CD4-positive, alpha-beta T cell treated with Interleukin-6 at 100 ng/mL for 8 hours (primary cell): ENCODE data around the gene E4F1.

Source experiments
- DNase-seq: peaks from one replicate; pipeline ENCODE4 v3.0.0-alpha.2; 2020; ENCODE audit warnings: mixed read lengths, low spot score

E4F1 gene

DNA sequence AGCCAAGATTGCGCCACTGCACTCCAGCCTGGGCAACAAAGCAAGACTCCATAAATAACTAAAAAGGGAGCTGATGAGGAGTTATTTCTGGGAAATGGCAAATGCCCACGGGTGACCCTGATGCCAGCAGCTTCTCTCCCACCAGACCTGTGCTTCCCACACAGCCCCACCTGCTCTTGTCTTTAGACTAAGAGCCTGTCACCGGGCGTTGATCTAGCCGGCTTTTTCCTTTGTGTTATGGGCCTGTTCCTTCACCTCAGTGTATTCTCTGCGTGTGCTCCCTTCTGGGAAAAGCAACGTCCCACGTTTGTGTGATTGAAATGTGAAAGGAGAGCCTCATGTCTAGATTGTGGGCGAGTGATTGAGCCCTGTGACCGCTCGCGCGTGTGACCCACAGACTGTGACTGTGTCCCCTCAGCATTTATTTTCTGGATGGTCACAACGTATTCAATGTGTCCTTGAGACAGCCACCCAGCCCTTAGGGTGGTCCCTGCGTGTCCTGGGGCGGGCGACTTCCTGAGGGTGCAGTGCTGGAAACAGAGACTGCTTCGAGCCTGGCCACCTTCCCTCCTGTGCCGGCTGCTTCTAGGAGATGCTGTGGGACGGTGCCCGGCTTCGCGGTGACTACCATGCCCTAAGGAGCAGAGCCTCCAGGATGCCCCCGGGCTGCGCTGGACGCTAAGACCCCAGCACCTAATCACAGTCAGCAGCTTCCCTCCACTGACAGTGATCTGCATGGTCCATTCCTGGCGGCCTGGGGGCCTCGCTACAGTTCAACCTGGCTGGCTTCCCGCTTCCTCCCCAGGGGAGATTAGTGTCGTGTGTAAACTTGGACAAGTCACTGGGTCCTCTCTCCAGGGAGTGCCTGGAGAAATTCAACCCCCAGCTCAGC, 52.3 kb downstream of the E4F1 start:
- DNase-seq, result no peak

DNA sequence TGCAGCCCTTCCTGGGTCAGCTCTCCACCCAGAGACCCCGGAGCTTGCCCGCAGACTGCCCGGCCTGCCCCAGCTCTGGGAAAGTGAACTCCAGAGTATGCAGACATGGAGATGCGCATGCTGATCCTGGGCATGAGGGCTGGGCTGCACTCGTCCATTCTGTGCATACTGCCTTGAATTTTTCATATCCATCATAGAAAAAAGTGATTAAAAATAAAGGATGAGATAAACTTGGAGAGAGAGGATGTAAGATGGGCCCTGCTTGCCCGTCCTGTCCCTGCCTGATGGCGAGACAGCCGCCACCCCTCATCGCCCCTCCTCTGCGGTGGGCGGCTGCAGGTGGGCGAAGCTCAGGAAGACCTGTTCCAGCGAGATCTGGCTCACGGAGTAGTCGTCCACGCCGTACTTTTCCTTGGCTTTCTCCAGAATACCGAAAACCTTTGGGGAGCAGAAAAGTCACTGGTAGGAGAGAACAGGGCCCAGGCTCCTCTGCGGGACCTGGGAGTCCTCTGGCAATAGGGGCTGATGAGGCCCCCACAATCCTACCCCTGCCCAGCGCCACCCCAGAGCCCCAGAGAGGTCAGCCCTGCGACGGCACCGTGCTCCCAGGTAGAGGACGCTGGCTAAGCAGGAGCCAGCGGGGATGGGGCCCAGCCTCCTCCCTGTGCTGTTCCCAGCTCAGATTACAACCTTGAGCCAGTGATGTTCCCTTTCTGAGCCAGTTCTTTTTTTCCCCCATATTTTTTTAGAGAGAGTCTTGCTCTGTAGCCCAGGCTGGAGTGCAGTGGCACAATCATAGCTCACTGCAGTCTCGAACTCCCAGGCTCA, 53.2 kb downstream of the E4F1 start:
- DNase-seq, result no peak

DNA sequence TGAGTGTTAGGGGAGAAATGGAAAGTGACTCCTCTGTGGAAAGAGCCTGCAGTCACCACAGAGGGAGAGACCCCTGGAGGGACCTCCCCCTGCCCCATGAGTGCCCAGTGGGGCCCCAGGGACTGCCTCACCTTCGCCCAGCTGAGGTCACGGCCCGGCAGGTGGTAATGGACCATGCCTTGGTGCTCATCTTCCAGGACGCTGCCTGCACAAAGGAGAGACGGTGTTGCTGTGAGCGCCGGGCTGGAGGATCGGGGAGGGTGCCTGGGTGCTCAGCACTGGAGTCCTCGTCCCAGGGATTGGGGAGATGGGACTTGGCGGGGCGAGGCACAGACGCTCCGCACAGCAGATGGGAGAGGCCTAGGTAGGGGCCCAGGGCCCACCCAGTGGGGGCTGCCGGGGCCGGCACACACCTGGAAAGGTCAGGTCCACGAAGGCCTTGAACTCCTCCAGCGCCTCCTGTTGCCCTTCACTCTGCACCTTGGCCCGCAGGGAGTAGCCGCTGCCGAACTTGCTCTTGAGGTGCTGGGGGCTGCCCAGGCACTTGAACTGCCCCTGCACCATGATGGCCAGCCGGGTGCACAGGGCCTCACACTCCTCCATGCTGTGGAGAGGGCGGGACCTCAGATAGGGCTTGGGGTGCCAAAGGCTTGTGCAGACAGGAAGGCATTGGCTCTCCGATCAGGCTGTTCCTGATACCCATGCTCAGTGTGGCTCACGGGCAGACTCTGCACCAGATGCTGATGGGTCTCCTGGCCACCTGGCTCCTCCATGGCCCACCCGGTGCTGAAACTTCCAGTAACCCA, 54.3 kb downstream of the E4F1 start:
- DNase-seq, result no peak

DNA sequence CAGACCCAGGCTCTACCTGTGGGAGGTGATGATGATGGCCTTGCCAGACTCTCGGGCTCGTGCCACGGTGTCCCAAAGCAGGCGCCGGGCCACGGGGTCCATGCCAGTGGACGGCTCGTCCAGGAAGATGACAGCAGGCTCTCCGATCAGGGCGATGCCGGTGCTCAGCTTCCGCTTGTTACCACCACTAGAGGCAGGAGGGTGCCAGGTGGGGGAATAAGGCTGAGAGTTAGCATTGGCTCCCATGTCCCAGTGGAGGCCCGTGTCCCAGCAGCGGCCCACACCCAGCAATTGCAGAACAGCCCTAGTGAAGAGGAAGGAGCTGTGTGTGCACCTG, 54.8 kb downstream of the E4F1 start:
- no peak for DNase-seq

DNA sequence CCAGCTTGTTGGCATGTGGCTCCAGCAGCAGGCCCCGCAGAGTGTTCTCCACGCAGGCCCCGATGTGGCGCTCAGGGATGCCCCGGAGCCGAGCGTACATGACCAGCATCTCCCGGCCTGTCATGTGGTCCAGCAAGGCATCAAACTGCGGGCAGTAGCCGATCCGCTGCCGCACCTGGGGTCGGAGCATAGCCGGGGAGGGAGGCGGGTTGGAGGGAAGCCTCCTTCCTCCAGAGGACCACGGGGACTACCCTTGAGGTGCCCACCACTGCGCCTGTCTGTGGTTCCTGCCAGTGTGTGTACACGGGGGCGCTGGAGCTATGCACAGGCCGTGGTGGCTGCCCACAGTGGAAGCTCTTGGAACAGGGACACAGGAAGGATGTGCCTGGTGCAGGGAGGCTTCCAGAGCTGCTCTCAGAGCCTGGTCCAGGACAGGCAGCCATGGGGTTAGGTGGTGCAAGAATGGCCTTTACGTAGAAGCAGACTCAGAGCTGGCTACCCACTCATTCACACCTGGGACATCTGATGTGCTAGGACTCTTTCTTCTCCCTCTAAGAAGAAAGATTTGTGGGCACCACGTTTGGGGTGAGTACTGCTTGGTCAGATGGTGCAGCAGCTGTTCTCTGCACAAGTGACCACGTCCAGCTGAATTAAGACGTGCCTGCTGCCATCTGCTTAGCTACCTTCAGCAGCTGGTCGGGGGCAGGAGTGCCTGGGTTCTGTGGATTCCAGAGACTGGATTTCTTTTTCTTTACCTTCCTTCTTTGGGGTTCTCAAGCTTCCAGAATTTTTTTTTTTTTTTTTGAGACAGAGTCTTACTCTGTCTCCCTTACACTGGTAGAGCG, 55.8 kb downstream of the E4F1 start:
- no peak for DNase-seq

DNA sequence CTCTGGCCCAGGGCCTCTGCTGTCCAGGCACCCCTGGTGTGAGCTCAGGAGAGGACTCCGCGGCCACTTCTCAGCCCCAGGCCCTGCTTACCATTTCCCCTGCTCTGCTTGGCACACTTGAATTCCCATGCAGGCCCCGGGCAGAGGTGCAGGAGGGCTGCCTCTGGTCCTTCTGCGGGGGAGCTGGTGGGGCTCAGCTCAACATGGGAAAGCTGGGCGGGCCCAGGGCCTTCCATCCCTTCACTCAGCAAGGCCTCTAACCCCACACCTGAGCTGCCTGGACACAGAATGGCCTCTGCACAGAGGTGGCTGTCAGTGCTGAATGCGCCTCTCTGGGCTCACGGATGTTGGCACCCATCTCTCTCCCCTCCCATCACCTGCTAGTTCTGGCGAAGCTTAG, 57.1 kb downstream of the E4F1 start:
- DNase-seq, result no peak

DNA sequence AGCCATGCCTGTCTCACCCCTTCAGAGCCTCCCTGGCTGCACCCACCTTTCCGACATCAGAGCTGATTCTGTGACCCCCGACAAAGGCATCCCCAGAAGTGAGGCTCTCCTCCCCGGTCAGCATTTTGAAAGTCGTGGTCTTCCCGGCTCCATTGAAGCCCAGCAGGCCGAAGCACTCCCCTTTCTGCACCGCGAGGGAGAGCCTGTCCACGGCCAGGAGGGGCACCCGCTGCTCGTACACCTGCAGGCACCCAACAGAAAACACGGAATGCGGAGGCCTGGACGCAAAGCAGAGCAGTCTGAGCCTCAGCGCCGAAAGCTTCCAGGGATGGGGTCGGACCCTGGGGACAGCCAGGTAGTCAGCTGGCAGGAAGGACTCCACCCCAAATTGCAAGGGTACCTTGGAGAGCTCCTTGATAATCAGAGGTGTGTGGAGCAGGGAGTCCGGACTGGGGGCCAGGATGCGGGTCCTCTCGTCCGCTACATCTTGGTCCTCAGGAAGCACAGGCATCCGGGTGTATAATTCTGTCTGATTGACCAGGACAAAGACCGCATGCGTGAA, 57.7 kb downstream of the E4F1 start:
- DNase-seq, result no peak

DNA sequence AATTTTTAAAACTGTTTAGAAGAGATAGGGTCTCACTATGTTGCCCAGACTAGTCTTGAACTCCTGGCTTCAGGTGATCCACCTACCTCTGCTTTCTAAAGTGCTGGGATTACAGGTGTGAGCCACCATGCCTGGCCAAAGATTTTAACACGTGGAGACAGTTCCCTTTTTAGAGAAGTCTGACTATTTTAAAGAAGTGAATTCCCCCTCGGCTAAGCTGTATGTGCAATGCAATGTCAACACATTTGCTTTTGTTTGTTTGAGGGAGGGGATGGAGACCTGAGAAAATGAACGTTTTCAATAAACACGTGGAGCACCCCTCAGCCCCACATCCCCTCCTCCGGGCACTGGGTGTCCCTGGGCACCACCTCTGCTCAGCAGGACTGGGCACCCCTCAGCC, 58.9 kb downstream of the E4F1 start:
- DNase-seq, result no peak

DNA sequence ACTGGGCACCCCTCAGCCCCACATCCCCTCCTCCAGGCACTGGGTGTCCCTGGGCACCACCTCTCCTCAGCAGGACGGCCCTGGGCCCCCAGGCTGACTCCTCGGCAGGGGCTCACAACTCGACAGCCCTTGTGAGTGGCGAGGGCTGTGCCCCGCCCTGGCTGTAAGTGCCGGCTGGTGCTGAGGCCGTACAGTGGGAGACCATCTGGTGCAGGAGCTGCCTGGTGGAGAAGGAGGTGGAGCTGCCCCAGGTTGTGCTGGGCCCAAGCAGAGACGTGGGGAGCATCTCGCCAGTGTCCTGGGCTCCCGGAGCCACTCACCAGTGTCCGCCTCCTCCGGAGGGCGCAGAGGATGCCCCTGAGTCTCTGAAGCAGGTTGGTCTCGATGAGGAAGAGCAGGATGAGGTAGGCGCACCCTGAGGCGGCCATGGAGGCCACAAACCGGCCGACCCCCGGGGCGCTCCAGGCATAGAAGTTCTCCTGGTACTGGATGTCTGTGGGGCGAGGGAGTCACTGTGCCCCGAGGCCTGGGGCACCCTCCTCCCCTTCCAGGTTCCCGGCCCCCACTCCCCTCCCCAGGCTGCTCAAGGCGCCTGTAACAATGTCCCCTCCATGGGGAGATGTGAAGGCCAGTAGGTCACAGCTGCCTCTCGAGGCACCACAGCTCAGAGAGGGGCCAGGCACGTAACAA, 59.6 kb downstream of the E4F1 start:
- no peak for DNase-seq

DNA sequence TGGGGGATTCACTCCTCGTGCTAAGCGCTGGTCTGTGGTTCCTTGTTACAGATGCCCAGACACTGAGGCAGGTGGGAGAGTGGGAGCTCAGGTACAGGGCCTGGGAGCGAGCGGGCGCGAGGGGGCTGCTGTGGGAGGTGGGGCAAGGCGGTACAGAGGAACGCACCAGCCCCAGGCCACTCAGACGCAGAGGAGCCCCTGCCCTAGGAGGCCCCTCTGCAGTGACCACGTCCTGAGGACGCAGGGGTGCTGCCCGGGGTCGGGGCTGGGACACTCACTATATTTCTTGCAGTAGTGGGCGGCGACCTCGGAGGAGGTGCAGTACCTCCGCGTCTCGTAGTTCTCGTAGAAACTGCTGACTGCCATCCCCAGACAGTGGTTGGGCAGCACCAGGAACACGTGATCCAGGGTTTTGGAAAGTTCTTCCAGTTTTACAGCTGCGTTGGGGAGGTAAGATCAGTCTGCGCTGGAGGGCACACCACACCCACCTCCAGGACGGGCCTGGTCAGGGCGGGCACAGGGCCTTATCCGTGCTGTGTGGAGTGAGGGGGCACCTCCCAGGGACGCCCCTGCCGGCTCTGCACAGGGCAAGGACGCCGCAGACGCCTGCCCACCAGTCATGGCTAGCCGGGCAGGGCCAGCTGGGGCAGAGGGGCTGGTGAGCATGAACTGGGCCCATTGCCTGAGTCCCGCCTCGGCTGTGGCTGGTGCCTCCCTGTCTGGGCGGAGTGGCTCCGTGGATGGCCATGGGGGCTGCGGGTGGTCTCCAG, 60.8 kb downstream of the E4F1 start:
- DNase-seq, result no peak

DNA sequence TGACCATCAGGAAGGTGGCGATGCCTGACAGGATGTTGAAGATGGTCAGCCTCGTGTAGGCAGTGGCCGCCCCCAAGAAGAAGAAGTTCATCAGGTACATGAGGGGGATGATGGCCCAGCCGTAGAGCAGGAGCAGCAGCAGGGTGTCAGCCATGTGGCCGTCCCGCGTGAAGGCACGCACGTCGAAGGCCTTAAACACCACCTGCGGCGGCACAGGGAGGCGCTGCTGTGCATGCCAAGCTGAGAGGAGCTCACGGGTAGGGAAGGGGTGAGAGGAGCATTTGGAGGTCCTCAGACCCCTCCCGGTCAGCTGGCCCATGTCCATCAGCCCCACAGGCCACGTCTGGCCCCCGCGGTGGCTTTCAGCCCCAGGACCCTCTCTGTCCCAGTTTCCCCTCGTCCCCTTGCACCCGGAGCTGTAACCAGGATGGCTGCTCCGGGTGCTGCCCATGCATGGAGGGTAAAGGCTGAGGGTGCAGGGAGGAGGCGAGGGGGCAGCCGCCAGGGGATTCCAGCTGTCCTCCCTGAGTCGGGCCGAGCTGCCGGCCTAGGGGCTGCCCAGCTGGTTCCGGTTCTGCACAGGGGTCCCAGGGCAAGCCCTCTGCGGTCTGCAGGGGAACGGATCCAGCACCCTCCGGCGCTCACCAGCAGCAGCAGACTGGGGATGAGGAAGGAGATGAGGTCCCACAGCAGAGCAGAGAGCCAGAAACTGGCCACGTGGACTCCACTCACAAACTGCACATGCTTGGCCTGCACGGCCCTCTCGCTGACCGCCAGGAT, 61.6 kb downstream of the E4F1 start:
- DNase-seq, result no peak
